Sigmoid colon (tissue), 7 donors: ENCODE measurements around the gene GLTPD2. TPM values are rescaled to one million over a fixed set of nuclear protein-coding genes. Genes with fewer than 3 reads are reported as not detected.
A peak's percentile ranks its signal among the peaks of the same experiment; 100 is the strongest.

Experiments
- DNase-seq: peaks from one replicate; pipeline ENCODE4 v3.0.0-alpha.2; 2019
- H3K27ac ChIP-seq, 4 donors: fragments of 200-600 bp; sonication (generic); one replicate each; pipeline ENCODE4 v1.5.1; 2016 to 2019; ENCODE audit warnings: mild to moderate bottlenecking in 1 of 4
- H3K27me3 ChIP-seq, 3 donors: fragments of 200-600 bp; sonication (generic); one replicate each; pipeline ENCODE4 v1.5.1; 2019; ENCODE audit warnings: mild to moderate bottlenecking in 1 of 3
- H3K36me3 ChIP-seq, 4 donors: fragments of 200-600 bp; sonication (generic); one replicate each; pipeline ENCODE4 v1.5.1; 2016 to 2019
- H3K4me1 ChIP-seq, 4 donors: fragments of 200-600 bp; sonication (generic); one replicate each; pipeline ENCODE4 v1.5.1; 2017 to 2019
- H3K4me3 ChIP-seq, 4 donors: fragments of 200-600 bp; sonication (generic); one replicate each; pipeline ENCODE4 v1.5.1; 2017 to 2019; ENCODE audit warnings: mild to moderate bottlenecking in 2 of 4, moderate library complexity in 1 of 4
- H3K9me3 ChIP-seq, 4 donors: fragments of 200-600 bp in 3 of 4; sonication (generic) in 3 of 4; one replicate each; pipeline versions ENCODE4 v1.5.1 to v1.6.1; 2013 to 2019
- CTCF ChIP-seq, 4 experiments: fragments of 450-650 bp in 3 of 4; fragments of 200-600 bp in 1 of 4; IDR thresholded peaks; one replicate each; pipeline ENCODE4 v1.5.1; 2016 to 2019; ENCODE audit warnings: antibody characterized with exemption in 4 of 4, mild to moderate bottlenecking in 3 of 4, moderate library complexity in 2 of 4
- EP300 ChIP-seq, 4 donors: sonication (generic); formaldehyde crosslinking; IDR thresholded peaks; one replicate each; pipeline ENCODE4 v1.6.1; 2017; ENCODE audit warnings: antibody characterized with exemption in 4 of 4
- POLR2A ChIP-seq, 2 donors: fragments of 450-650 bp; IDR thresholded peaks; one replicate each; pipeline ENCODE4 v1.6.1; 2016; ENCODE audit warnings: antibody characterized with exemption in 2 of 2, mild to moderate bottlenecking in 2 of 2, moderate library complexity in 2 of 2
- POLR2AphosphoS5 ChIP-seq, 4 donors: sonication (generic); formaldehyde crosslinking; IDR thresholded peaks; one replicate each; pipeline ENCODE4 v1.6.1; 2017; ENCODE audit warnings: antibody characterized with exemption in 4 of 4
- WGBS, 2 donors: extraction: QIAGEN DNeasy Blood & Tissue Kit; methylation state at CpG; one replicate each; pipeline ENCODE4 v1.1.7; 2013; 5-methylcytosine and 5-hydroxymethylcytosine counted together
- intact Hi-C: fragments of 100-400 bp; cut with DNase I; formaldehyde crosslinking; loops from one replicate; pipeline ENCODE4 v1.15.1; 2023
- polyA plus RNA-seq, 3 donors: library from polyadenylated mRNA; stranded (reverse); fragments of 200-250 nt; gene quantifications; one replicate each; pipeline ENCODE4 v1.2.3, GENCODE V29; 2013
- total RNA-seq, 4 donors: library from RNA; depleted of rRNA; stranded (reverse); fragments of >200 nt; gene quantifications; one replicate each; pipeline ENCODE4 v1.1.0, GENCODE V29; 2016
- donor health status: healthy with polysubstance abuse.
- donor health status: Bipolar disorder and iron deficiency.
- donor health status: healthy.

GLTPD2 gene
- total and polyA plus RNA-seq, 7 donors: 0.06 to 1.6 TPM; not detected in 5

DNA sequence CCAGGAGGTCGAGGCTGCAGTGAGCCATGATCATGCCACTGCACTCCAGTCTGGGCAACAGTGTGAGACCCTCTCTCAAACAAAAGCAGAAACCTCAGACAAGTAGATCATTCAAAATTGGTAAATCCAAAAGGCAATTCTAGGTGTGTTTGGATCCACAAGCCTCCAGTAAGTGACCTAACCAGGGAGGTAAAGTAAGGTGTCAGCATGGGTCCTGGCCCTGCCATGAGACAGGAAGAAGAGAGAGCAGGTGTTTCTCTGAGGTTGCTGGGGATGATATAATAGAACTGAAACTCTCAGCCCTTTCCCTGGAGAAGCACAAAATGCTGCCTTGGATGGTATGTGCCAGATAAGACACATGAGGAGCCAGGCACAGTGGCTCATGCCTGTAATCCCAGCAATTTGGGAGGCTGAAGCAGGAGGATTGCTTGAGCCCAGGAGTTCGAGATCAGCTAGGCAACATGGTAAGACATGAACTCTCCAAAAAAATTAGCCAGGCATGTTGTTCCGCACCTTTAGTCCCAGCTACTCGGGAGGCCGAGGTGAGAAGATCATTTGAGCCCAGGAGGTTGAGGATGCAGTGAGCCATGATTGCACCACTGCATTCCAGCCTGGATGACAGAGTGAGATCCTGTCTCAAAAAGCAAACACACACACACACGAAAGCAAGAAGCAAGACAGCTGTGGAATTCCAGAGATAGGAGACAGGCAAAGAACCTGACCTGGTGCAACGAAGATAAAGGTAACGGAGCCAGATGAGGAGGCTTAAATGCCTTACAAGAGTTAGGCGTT lies 10.6 kb upstream of the GLTPD2 start:
- no peak for TF ChIP-seq CTCF (IDR thresholded peaks at IDR 0.05)
- no peak for TF ChIP-seq POLR2A (IDR thresholded peaks at IDR 0.05)
- TF ChIP-seq POLR2AphosphoS5 (IDR thresholded peaks at IDR 0.05): no peak
- H3K4me3 ChIP-seq: no peak overlapping the region
- H3K27ac ChIP-seq: no peak overlapping the region
- H3K27me3 ChIP-seq: peaks cover 9 to 54% (median 18%) of the 10 kb centered on the region in 3 donors
- H3K9me3 ChIP-seq: no peaks in the 10 kb centered on the region
- no peaks in the 10 kb centered on the region for H3K36me3 ChIP-seq
- no peaks in the 10 kb centered on the region for H3K4me1 ChIP-seq
- whole genome bisulfite sequencing, 2 donors: 83 to 90% methylated on average over 9 of the region's 9 CpGs
- DNase-seq: no peak
- intact Hi-C loops: no loop called here

GRCh38 chr17:4780325-4780955 lies 8.3 kb upstream of the GLTPD2 start:
- 80 to 85% methylated on average over 11 of the region's 11 CpGs for WGBS, 2 donors
- Histone ChIP-seq H3K27ac (no peak overlapping the region), H3K4me3 (no peak overlapping the region), H3K9me3 (no peaks in the 10 kb centered on the region), H3K4me1 (peaks cover 0 to 8% (median 6%) of the 10 kb centered on the region in 4 donors), H3K27me3 (peaks cover 9 to 75% (median 18%) of the 10 kb centered on the region in 3 donors), H3K36me3 (no peaks in the 10 kb centered on the region)
- DNase-seq: no peak
- TF ChIP-seq POLR2A (IDR thresholded peaks at IDR 0.05) (no peak), CTCF (IDR thresholded peaks at IDR 0.05) (no peak), POLR2AphosphoS5 (IDR thresholded peaks at IDR 0.05) (no peak), EP300 (IDR thresholded peaks at IDR 0.05) (no peak)
- intact Hi-C loops: no loop called here

DNA sequence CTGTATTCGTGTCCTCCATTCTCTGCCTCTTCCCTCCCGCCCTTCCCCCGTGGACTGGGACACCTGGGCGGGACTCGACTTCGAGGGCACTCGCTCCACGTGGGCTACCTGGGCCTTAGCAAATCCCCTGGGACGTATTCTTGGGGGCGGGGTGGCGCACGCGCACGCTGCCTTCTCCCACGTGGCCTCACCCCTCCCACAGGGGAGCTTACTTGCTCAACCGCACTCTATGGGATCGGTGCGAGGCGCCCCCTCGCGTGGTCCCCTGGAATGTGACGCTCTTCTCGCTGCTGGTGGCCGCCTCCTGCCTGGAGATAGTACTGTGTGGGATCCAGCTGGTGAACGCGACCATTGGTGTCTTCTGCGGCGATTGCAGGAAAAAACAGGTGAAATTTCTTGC lies 6.1 kb upstream of the GLTPD2 start:
- Histone ChIP-seq H3K36me3 (no peaks in the 10 kb centered on the region), H3K9me3 (no peaks in the 10 kb centered on the region), H3K4me1 (peaks cover 0 to 30% (median 27%) of the 10 kb centered on the region in 4 donors), H3K27me3 (peaks cover 9 to 68% (median 18%) of the 10 kb centered on the region in 3 donors), H3K4me3 (no peak overlapping the region), H3K27ac (no peak overlapping the region)
- TF ChIP-seq EP300 (IDR thresholded peaks at IDR 0.05) (no peak), POLR2AphosphoS5 (IDR thresholded peaks at IDR 0.05) (no peak), CTCF (IDR thresholded peaks at IDR 0.05) (no peak), POLR2A (IDR thresholded peaks at IDR 0.05) (no peak)
- no peak for DNase-seq
- intact Hi-C loops: no loop called here
- WGBS, 2 donors: 44 to 83% methylated on average over 28 of the region's 28 CpGs

GRCh38 chr17:4785311-4786105 lies 3.3 kb upstream of the GLTPD2 start:
- 10 to 38% methylated on average over 61 of the region's 61 CpGs for WGBS, 2 donors
- Histone ChIP-seq H3K27me3 (peaks cover 9 to 55% (median 18%) of the 10 kb centered on the region in 3 donors), H3K27ac (no peak overlapping the region), H3K9me3 (no peaks in the 10 kb centered on the region), H3K4me1 (peaks cover 0 to 47% (median 41%) of the 10 kb centered on the region in 4 donors), H3K4me3 (peak overlapping the region; percentile 0 to 44 (median 34)), H3K36me3 (no peaks in the 10 kb centered on the region)
- TF ChIP-seq POLR2A (IDR thresholded peaks at IDR 0.05): no peak
- no peak for TF ChIP-seq POLR2AphosphoS5 (IDR thresholded peaks at IDR 0.05)
- TF ChIP-seq EP300 (IDR thresholded peaks at IDR 0.05): no peak
- TF ChIP-seq CTCF (IDR thresholded peaks at IDR 0.05): no peak
- intact Hi-C loops: loop anchor here (2.0 to 5.0 kb wide), 3 partner anchors 47 to 202 kb away; partner anchors contain the start of genes ARRB2, CAMTA2, CXCL16 and ZMYND15
- no peak for DNase-seq
